Activated CD8-positive, alpha-beta memory T cell treated with anti-CD3 and anti-CD28 coated beads, Interleukin-2, amount 50 U/mL, for 1 hour (primary cell): ENCODE measurements around the gene CLIP2.

ENCODE experiments used
- DNase-seq: peaks from one replicate; pipeline ENCODE4 v3.0.0-alpha.2; 2020; ENCODE audit errors: extremely low read depth

Gene CLIP2

DNA sequence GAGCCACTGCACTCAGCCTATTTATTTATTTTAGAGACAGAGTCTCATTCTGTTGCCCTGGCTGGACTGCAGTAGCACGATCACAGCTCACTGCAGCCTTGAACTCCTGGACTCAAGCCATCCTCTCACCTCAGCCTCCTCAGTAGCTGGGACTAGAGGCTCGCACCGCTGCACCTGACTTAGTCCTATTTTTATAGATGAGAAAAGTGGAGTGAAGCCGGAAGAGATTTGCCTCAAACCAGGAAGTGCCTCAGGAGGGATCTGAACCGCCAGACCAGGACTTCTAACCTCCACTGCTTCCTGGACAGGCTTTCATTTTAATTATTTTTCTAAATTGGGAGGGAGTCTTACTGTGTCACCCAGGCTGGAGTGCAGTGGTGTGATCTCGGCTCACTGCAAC, 17.5 kb upstream of the CLIP2 start:
- no peak for DNase-seq

DNA sequence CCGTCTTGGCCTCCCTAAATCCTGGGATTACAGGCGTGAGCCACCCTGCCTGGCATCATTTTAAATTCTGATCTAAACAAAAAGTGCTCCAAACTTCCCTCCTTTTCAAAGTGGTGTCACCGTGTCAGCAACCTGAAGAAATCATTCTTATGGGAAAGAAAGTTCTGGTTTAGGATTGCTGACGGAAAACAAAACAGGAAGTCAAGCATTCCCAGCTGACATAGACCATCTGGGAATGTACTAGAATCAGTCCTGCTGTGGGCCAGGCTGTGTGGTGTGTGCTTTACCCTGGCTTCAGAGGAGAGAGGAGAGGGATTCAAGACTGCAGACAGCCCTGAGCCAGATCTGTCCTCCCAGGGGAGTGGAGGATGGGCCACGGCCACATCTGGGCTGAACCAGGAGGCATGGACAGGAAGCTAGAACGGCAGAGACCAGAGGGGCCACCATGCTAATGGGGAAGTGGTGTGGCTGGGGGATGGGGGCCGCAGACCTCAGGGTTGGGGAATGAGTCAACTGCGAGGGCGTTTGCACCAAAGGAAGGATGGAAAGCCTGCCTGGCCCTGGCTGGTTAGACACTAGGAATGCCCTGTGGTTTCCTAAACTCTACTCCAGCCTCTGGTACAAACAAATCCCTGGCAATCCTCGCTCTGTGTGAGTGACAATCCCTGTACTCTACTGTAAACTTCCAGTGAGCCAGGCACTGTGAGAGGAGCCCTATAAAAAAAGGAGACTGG, 16.7 kb upstream of the CLIP2 start:
- DNase-seq, result no peak

DNA sequence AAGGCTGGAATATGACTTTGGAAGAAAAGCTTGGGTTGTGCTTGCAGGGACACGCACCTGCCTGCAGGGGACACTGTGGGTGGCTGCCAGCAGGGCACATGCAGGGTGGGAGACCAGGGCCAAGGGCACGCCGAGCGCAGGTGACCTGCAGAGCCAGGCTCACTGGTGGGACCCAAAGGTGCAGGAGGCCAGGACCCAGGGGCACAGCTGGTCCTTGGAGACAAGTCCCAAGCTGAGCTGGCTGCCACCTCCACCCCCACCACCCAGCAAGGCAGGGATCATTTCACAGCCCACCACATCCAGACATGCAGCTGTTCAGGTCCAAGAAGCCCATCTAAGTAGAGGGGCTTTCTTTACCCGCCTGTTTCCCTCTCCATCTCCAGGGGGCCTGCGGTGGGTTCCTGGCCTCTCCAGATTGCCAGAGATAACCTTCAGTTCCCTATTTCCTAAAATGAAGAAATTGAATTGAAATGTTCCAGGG, 13.8 kb upstream of the CLIP2 start:
- DNase-seq, result no peak

DNA sequence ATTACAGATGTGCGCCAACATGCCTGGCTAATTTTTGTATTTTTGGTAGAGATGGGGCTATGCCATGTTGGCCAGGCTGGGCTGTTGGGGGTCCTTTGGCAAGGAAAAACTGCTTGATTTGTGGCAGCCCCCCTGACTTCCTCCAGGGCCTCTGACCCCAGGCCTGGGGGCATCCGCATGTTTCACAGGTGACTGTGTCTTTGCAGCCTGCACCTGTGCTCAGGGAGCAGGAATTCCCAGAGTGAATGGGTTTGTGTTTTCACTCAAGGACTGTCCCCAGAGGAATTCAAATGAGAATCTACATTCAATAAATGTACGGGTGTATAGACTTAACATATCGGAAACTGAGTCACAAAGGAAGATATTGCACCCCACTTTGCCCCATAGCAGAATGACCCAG, 11.6 kb upstream of the CLIP2 start:
- no peak for DNase-seq

DNA sequence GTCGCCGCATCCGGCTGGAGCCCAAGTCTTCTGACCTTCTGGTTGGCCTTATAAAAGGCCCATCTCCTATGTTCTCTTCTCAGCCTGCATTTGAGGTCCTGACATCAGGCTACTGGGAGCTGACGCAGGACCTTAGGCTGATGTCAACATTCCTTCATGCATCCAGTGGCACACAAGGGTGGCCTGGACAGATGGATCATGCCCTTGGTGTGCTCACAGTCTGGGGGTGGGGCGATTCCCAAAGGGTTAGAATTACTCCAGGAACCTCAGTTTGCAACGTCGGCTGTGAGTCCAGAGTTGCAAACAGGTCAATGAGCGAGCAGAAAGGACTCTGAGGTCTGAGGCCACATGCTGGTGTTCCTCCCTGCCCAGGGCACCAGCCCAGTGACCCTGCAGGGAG, 8.2 kb upstream of the CLIP2 start:
- no peak for DNase-seq

DNA sequence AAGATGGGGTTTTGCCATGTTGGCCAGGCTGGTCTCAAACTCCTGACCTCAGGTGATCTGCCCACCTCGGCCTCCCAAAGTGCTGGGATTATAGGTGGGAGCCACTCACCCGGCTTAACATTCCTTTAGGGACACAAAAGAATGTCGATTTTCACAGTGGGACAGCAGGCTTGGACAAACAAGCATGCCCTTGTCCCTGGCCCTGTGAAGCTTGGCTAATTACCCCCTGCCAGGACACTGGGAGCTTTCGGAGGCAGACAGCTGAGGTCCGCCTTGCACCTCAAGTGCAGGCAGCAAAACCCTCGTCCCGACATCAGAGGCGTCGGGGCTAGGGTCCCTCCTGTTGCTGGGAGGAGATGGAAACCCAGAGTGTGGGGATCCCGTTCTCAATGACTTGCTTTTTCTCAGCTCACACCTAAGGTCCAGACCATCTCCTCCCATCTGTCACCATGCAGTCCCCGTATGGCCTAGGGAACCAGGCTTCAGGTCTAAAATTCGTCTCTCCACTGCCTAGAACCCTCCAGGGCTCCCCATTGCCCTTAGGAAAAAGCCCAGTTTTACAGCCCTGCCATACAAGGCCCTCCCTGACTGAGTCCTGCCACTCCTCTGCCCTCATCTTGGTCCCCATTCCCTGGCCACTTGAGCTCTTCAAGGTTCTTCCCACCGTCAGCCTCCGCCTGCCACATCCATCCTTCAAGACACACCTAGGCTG, 6.3 kb upstream of the CLIP2 start:
- DNase-seq, result no peak

DNA sequence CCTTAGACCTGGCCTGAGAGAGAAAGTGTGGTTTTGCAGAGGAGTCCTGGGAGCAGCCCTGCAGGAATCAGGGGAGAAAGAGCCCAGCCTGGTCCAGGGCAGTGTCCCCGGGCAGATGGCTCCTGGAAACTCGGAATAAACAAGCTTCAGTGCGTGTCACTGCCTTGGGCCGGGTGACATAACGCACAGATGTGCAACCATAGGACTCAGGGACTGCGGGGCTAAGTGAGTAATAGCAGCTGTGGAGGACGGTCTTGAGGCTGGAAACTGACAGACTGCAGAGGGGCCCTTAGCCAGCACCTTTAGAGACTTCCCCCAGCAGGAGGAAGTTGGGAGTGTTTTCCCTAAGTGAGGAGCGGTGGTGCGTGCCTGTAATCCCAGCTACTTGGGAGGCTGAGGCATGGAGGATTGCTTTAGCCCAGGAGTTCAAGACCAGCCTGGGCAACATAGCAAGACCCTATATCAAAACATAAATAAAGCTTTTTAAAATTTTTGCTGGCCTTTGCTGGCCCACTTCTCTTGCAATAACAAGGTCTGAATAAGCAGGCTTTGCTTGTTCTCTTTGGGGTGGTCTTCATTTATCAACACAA, 5.3 kb upstream of the CLIP2 start:
- DNase-seq, result no peak

DNA sequence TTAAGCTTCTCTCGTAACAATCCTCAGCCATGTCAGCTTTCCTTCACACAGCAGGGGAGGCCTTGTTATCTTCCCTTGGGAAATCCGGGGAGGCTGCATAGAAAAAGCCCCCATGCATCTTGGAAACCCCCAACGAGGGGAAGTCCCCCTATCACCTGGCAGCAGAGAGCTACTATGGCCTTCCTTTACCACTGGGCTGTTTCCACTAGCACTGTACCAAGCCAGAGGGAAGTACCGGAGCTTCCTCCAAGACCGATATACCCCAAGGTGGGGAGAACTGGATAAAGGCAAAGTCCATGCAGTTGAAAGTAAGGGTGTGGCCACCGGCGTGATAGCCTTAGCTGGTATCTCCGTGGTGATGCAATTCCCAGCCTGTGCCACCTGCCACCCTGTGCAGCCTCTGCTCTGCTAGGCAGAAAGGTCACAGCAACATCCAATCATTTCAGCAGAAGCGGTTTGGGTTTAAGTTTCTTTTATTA, 4.4 kb upstream of the CLIP2 start:
- DNase-seq, result no peak

DNA sequence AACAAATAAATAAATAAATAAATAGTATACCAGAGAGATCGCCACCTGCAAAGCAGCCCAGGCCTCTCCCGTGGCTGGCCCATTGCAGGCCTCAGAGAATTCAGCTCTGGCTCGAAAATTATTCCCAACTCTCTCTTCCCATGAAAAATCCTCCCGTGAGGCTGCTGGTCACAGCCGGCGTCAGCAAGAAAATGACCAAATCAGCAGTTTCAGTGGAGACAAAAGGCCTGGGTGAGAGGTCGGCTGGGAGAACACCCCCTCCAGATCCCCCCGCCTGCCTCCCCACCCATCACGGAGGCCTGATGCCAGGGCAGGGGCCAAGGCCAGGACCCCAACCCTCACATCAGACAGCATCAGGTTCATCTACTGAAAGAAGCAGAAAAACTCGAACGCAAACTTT, 3.1 kb upstream of the CLIP2 start:
- DNase-seq, result no peak

DNA sequence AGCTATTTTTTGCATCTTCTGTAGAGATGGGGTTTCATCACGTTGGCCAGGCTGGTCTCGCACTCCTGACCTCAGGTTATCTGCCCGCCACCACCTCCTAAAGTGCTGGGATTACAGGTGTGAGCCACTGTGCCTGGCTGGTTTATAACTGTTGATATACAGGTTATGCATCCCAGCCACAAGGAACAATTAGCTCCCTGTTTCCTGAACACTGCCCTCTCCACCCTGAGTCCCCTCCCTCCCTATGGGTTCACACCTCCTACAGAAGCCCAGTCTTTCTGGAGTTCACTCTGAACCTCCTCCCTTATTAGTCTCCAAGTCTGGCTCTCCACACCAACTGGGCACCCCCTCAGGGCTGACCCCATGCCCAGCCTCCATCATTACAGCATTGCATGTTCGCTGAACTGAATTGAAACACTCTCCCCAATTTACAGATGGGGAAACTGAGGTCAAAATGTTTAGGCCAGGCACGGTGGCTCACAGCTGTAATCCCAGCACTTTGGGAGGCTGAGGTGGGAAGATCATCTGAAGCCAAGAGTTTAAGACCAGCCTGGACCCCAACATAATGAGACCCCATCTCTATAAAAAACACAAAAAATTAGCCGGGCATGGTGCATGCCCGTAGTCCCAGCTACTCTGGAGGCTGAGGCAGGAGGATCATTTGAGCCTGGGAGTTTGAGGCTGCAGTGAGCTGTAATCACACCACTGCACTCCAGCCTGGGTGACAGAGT, 1.7 kb upstream of the CLIP2 start:
- no peak for DNase-seq

DNA sequence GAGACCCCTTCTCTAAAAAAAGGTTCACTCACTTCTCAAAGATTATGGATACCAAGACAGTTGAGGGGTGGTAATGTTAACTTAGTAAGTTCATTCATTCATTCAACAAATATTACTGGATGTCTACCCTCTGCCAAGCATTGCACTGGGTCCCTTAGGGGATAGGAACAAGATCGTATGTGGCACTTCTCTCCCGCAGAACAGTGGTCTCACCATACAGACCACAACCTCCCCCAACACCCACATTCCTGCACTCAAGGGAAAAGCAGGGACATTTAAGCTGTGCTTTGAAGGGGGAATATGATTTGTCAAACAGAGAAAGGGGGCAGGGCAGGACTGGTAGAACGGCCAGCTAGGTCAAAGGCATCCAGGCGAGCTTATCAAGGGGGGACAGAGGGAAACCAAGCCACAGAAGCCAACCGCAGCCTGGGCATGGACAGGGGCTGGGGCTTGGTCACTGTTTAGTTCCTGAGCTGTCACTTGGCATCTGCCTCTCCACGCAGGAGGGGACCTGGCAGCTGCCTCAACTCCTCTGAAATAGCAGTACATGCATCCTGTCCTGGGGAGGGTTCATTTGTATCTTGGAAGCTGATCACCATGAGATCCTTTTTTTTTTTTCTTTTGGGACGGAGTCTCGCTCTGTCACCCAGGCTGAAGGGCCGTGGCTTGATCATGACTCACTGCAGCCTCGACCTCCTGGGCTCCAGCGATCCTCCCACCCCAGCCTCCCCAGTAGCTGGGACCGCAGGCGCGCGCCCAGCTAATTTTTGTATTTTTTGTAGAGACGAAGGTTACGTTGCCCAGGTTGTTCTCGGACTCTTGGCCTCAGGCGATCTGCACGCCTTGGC, 949 bp upstream of the CLIP2 start:
- DNase-seq, result no peak

DNA sequence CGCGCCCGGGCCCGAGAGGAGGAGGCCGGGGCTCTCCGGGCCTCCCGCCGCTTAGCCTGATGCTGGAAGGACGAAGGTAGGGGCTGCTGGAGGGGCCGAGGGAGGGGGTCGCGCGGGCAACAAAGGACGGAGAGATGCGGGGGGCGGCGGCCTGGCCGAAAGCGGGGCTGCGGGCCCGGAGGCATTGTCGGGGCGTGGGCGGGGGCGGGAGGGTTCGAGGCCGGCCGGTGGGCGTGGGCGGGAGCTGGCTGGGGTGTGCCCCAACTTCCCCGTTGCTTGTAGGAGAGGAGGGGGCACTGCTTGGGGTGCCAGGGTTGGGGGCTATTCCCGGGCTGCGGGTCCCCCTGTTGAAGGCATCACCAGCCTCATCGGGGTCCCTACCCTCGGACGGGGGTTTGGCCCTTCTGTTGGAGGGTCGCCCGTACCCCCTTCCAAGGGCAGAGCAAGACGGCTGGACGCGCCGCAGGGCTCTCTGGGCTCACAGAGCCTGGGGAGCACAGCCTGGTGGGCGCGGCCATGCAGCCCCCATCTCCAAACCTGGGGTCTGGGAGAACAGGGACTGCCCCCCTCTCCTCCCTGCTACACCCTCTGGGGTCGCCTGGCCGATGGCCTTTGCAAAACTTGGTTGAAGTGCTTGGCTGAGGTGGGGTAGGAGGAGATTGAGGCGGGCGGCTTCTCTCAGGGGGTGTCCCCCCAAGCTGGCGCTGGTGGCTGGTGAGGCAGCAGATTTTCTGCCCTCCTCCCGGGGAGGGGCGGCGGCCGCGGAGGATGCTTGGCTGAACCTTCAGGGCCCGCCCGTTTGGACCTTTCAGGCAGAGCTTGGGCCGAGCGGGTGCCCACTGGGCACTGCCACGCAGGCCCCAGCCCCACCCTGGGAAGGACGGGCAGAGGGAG, 699 bp downstream of the CLIP2 start:
- no peak for DNase-seq

DNA sequence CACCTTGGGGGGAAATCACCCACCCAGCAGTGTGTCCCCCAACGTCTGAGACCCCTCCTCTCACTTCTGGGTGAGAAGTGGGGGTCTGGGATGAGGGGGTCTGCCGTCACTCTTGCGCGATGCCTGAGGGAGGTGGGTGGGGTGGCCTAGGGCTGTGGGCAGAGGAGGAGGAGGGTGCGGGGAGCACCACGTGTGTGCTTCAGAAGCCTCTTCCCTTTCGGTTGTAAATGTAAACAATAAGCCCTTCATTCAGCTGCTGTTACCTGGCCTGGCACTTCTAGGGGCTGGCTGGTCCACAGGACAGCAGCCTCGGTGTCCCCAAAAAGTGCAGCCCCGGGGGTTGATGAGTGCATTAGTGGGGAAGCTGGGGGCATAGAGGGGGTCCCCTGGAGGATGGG, 1.3 kb downstream of the CLIP2 start:
- DNase-seq, result no peak

DNA sequence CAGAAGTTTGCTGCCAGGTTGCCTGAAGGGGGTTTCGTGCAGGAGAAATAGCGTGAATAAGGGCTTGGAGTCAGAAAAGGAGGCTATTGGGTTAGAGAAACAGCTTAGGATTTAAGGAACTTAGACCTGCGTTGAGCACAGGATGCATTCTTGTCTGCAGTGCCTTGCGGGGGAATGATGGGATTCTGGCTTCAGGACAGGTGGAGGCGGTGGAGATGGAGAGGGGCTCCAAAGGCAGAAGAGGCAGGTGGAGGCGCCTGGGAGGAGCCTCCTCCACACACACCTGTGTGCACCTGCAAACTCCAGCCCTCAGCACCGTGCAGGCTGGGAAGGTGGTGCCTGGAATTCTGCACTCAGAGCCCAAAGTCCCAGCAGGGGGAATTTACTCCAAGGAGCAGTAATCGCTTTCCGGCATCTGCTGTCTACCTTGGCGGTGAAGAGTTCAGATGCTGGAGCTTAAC, 1.8 kb downstream of the CLIP2 start:
- no peak for DNase-seq

DNA sequence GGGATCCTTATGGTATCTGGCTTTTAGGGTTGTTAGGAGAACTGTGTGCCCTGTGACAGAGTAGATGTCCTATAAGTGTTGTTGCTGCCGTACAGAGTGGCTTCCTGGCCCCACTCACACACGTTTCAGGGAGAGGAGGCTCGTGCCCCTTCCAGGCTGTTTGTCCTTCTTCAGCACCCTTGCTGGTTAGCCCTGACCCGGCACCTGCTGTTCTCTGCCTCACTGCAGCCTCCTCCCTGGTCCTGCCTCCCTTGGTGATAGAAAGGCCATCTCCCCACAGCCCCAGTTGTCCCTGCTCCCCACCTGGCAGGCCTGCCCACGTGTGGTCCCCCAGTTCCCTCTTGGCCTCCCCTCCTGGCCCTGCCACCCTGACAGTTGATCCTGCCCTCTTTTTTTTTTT, 2.3 kb downstream of the CLIP2 start:
- DNase-seq, result no peak

DNA sequence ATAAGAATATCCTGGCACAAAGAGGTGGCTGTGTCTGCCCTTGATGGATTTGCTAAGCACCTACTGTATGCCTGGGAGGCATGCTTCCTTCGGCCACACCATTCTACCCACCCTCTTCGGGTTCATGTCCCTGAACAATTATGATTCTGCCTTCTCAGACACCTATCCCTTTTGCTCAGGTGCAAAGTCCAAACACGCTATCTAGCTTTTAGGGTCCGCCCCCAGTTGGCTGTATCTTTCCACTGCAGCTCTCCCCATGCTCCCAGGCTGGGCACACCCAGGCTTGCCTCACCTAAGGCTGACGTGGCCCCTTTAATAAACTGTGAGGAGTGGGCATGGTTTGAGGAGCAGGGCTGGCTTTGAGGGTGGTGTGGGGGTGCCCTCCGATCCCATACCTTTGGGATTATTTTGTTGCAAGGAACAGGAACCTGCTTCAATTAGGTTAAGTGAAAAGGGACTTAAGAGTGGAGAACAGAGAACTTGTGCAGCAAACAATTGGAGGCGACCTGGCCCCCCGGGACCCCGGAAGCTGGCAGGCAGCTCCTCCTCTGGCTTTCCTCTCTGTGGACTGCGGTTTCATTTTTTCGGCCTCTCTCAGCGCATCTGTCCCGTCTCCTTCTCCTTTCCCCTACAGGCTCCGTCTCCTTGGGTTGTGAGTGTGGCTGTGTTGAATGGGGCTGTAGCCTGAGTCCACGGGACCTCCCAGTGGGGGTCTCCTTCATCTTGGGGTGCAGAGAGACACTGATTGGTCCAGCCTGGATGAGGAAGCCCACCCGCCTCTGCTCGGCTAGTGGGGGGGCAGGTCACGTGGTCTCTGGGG, 3.8 kb downstream of the CLIP2 start:
- no peak for DNase-seq

DNA sequence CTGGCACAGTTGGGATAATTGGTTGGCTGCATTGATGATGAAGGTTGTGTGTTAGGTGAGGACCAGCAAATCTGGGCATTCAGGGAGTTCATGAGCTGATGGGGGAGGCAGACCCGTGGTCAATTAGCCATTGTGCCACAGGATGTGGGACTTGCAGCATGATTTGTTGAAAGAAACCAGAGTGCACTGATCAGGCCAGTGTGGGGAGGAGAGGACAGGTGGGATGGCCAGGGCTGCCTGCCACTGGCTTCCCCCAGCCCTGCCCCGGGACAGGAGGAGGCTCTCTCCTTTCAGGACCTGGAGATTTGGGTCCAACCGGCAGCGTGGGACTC, 4.3 kb downstream of the CLIP2 start:
- no peak for DNase-seq

DNA sequence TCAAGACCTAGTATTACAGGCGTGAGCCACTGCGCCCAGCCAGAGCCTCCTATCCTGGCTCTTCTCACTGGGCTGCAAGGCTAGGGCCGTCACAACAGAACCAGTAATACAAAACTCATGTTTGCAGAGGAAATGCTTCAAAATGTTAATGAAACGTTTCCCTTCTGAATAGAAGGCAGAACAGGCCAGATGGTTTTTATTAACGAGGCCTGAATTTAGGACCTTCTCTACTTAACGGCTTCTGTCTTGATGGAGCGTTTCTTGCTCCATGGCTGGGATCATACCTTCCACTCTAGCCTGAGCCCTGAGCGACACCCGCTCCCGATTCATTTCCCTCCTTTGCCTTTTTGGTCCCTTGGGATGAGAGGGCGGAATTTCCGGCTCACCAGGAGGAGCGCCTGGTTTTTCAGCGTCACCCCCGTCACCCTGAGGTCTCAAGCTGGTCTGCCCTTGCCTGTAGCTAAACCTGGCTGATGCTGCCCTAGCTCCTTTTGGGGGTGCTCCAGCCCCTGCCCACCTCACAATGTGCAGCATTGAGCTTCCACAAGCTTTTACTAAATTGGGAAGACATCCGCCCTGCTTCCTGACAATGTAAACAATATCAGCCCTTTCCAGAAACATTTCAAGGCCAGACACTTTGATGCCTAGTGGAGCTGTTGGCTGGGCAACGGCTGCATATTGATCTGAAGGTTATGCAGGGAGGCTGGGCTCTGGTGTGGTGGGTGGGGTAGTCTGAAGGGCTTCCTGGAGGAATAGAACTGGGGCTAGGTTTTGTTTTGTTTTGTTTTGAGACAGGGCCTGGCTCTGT, 5.2 kb downstream of the CLIP2 start:
- DNase-seq, result no peak
